IMR-90 (cell line): ENCODE results near the gene EBP. TPM values are rescaled to one million over a fixed set of nuclear protein-coding genes. Genes with fewer than 3 reads are reported as not detected.

Source experiments
- polyA plus RNA-seq, 3 experiments: library from polyadenylated mRNA; depleted of rRNA; stranded (reverse); fragments of >200 nt; gene quantifications; 2 replicates each; pipeline ENCODE4 v1.2.3, GENCODE V29; 2012; ENCODE audit warnings: low replicate concordance in 1 of 3
- total RNA-seq: library from RNA; depleted of rRNA; stranded (reverse); fragments of >200 nt; gene quantifications from 2 replicates; pipeline ENCODE4 v1.2.3, GENCODE V29; 2012
- TF ChIP-seq, protein P1 (sequence below): conservative IDR thresholded peaks from 2 replicates; pipeline ENCODE4 v1.5.1; 2012; ENCODE audit warnings: mild to moderate bottlenecking, low read depth, low read length, improper control_type of control experiment

The EBP gene
- total and polyA plus RNA-seq, 2 of the 4 experiments (the other 2 are of a cell fraction), result 39.4 to 78.9 TPM

DNA sequence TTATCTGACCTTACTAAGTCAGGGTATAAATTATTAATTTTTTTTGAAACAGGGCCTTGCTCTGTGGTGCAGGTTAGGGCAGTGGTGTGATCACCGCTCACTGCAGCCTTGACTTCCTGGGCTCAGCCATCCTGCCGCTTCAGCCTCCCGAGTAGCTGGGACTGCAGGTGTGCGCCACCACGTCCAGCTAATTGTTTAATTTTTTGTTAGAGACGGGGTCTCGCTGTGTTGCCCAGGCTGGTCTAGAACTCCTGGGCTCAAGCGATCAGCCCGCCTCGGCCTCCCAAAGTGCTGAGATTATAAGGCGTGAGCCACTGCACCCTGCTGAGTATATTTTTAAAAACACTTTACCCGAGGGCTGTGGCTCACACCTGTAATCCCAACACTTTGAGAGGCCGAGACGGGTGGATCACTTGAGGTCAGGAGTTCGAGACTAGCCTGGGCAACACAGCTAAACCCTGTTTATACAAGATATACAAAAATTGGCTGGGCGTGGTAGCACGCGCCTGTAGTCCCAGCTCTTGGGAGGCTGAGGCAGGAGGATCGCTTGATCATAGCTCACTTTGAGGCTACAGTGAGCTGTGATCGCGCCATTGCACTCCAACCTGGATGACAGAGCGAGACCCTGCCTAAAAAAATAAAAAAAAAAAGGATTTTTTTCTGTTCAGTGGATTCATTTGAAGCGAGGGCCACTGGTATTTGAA lies 17.2 kb downstream of the EBP start (continued):
- TF ChIP-seq, protein P1, sequence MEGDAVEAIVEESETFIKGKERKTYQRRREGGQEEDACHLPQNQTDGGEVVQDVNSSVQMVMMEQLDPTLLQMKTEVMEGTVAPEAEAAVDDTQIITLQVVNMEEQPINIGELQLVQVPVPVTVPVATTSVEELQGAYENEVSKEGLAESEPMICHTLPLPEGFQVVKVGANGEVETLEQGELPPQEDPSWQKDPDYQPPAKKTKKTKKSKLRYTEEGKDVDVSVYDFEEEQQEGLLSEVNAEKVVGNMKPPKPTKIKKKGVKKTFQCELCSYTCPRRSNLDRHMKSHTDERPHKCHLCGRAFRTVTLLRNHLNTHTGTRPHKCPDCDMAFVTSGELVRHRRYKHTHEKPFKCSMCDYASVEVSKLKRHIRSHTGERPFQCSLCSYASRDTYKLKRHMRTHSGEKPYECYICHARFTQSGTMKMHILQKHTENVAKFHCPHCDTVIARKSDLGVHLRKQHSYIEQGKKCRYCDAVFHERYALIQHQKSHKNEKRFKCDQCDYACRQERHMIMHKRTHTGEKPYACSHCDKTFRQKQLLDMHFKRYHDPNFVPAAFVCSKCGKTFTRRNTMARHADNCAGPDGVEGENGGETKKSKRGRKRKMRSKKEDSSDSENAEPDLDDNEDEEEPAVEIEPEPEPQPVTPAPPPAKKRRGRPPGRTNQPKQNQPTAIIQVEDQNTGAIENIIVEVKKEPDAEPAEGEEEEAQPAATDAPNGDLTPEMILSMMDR, result no peak
